ENCODE results near the gene MTRFR.
"Not testable (repeated sequence)": the region's sequence is repeated elsewhere in the genome, so short reads cannot be mapped to it uniquely, and the experiment has no call there.

The MTRFR gene

DNA sequence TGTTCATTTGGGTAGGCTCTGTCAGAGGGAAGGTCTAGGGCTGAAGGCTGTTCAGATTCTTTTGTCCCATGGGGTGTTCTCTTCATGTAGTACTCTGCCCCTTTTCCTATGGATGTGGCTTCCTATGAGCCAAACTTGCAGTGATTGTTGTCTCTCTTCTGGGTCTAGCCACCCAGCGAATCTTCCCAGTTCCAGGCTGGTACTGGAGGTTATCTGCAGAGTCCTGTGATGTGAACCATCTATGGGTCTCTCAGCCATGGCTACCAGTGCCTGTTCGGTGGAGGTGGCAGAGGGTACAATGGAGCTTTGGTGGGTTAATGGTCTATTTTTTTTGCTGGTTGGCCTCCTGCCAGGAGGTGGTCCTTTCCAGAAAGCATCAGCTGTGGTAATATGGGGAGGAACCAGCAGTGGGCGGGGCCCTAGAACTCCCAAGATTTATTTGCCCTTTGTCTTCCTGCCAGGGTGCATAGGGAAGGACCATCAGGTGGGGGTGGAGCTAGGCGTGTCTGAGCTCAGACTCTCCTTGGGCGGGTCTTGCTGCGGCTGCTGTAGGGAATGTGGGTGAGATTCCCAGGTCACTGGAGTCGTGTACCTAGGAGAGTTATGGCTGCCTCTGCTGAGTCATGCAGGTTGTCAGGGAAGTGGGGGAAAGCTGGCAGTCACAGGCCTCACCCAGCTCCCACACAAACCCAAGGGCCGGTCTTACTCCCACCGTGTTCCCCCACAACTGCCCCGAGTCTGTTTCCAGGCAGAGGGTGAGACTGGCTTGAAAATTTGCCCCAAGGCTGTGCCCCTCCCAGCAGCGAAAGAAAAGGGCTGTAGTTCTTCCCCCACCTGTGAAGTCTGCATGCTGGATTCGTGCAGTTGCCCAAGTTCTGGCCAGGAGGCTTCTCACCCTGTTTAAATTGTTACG lies 17.5 kb downstream of the MTRFR start:
- DNase-seq, result no peak

DNA sequence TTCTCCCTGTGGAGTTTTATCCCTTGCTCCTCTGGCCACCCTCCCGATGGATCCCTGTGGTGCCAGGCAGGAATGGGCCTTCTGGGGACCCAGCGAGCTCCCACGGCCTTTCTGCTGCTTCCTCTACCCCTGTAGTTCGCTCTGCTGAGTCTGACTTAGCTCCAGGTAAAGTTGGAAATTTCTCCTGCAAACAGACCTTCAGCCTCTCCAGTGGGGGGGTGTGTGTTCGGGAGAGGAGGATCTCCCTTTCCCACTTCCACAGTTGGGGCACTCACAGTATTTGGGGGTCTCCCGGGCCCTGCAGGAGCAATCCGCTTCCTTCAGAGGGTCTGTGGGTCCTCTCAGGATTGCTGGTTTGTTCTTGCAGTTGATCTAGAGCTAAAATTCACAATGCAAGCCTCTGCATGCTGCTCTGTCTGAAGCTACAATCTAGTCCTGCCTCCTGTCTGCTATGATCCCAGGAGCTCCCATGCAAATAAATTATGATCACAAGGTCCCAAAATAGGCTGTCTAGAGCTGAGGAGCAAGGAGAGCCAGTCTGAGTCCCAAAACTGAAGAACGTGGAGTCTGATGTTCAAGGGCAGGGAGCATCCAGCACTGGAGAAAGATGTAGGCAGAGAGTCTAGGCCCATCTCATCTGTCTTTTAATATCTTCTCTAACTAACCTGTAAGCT lies 18.3 kb downstream of the MTRFR start:
- no peak for DNase-seq

DNA sequence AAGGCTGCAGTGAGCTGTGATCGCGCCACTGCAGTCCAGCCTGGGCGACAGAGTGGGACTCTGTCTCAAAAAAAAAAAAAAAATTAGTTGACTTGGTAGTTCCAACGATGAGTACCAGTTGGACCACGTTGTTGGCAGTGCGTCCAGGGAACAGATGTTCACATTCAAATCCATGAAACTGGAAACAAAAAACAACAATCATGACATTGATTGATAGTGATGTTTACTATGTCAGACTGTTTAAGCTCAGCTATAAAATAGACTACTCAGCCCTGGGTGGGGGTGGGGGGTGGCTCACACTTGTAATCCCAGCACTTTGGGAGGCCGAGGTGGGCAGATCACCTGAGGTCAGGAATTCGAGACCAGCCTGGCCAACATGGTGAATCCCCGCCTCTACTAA lies 19.1 kb downstream of the MTRFR start:
- not testable (repeated sequence) for DNase-seq

DNA sequence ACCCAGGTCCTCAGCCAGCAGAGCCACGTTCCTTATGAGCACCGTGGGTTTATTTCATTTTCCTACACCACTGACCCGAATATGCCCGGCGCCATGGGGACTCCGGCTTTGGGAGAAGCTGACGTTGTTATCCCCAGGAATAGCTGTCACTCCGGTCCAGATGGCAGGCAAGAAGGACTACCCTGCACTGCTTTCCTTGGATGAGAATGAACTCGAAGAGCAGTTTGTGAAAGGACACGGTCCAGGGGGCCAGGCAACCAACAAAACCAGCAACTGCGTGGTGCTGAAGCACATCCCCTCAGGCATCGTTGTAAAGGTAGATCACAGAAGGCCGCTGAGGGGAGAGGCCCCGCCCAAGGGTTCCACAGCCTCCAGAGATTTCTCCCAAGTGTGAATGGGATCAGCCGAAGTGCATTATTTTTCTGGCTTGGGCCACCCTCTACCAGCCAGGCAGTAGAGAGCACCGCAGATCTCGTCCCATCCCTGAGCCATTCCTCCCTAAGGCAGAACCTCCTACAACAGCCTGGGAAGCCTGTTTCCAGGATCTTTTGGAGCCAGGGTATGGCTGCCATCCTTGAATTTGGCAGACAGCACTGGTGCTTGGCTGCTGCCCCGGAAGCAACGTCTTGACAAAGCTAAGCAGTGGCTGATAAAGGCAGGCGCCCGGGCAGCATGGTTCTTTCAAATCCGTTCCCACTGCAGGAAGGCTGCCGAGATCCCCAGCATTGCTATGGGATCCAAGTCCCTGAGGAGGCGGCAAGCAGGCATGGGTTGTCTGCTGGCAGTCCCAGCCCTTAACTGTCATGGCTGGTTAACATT lies 20.6 kb downstream of the MTRFR start:
- no peak for DNase-seq

DNA sequence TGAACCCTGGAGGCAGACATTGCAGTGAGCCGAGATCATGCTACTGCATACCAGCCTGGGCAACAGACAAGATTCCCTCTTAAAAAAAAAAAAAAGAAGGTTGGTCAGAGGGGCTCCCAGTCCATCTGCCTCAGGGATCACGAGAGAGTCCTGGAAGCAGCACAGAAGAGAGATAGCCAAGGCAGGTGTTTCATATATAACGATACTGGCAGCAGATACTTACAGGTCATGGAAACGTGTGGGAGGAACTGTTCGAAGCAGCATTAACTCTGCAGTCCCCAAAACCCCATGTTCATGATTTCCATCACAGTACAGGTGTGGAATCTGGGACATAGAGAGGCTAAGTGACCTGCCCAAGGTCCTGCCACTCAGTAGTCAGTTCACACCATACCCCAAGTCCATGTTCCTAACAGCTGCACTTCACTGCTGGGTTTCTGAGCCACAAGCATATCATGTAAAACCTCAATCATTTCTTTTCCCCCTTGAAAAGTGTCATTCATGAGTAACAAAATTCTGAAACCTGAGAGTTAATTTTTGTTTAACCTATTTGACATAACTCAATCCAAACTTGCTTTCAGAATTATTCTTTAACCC lies 21.7 kb downstream of the MTRFR start:
- no peak for DNase-seq

DNA sequence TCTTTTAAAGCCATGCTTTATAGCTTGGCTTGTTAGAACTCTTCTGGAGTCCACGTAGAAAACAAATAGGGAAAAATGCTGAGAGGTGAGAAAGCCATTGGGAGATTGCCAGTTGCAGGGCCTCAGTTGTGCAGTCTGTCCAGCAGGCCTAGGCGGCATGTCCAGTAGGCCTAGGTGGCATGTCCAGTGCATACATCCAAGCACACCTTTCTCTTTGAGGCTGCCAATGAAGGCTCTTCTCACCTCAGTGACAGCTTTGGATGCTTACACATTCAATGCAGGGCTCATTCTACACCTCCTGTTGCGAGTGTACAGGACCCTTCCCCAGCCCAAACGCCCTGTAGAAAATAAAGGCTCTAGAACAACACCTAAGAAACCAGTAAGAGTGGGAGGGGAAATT lies 25.4 kb downstream of the MTRFR start:
- no peak for DNase-seq

DNA sequence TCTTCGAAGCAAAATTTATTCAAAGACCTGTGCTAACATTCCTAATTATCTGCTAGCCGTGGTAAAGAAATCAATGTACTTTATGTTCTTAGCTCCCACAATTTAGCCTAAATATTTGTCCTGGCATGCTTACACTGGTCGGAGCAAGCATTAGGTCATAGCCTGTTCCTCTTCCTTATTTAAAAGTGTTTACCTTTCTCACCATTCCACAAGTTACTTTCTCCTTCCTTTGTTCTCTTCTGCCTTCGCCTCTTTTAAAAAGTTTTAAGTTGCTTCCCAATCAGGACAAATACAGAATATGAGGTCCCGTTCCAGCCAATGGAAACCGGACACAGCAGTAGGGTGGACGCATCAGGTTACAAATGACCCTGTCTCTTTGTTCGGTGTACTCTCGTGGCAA lies 26.8 kb downstream of the MTRFR start:
- no peak for DNase-seq

DNA sequence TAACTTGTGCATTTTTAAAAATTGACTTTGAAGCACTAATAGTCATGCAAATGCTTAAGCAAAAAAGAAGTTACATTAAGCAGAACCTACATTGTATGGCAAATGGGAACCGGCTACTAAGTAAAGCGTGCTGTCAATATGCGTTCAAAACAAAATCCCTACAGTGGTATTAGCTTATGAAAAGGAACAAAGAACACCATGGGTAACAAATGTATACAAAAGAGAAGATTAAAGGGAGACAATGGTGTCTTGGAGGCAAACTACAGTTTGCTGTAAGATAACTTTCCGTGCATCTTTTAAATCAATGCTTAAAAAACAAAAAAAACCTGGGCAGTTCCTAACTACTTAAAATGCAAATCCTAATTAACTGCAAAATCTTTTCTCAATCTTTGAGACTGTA lies 28.0 kb downstream of the MTRFR start:
- DNase-seq, result no peak

DNA sequence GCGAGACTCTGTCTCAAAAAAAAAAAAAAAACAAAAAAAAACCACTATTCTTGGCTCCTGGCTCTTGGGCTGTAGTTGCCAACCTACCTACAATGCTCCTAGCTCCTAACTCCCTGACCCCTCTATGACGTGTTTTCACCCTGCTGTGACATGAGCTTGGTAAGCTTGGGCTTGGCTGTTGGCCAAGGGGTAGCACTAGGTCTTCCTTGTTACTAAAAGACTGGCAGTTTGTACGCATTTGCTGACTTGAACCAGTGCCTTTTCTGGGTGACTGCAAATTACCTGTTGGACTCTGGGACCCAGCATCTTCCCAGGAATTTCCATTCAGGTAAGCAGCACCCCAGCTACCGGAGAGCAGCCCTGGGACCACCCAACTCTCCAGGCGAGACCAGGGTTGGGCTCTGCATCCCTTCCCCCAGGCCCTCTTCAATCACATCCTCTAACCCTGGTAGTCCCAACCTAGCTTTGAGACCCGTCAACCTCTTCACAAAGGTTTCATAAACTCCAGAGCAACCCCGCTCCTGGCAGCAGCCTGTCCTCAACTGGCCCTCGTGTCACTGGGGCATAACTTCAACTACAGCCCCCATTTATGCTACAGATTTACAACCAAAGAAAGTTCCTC lies 30.1 kb downstream of the MTRFR start:
- DNase-seq, result no peak

DNA sequence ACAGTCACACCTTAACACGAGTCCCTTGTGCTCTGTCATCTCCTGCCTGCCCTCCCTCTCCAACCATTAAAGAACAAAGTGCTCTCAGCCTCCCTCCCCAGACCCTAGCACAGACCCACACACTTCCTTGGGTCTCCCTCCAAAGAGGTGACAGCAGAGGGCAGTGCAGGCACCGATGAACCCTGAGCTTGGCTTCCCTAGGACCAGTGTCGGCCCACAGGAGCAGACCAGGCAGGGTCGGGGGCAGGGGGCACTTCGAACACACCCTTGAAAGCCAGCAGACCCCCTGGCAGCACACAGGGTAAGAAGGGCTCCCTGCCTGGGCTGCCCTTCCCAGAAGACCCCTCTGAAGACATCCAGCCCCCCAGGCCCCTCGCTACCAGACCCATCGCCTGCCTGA lies 31.4 kb downstream of the MTRFR start:
- no peak for DNase-seq

DNA sequence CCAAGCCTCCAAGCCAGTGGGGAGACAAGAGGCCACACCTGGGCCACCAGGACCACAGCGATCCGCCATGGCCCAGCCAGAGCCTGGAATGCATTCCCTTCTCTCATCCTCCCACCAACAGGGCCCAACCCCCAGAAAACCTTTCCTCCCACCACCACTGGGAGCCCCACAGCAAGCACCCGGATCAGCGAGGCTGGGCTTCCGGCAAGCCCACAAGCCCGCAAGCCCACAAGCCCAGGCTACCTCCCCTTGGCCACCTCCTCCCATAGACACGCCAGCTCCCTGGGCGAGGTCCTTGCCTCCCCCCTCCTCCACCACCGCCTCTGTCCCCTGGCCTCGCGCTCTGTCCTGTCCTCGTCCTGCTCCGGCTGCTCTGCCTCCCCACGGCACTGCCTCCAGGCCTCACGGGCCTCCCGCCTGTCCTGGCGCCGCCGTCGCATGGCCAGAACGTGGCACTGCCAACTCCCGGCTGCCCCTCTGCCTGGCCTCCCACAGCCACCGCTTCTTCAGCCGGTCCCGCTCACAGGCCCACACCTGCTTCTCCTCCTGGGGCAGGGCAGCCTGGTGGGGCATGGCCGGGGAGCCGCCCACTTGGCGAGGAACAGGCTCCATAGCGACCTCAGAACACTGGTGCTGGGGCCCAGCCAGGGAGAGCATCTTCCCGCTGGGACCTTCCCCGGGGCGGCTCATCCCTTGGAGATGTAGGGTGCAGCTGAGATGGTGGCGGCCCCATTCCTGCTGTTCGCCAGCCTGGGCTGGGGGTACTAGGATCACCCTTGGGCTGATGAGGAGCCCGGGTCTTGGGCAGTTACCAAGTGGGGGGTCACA lies 32.8 kb downstream of the MTRFR start:
- no peak for DNase-seq

DNA sequence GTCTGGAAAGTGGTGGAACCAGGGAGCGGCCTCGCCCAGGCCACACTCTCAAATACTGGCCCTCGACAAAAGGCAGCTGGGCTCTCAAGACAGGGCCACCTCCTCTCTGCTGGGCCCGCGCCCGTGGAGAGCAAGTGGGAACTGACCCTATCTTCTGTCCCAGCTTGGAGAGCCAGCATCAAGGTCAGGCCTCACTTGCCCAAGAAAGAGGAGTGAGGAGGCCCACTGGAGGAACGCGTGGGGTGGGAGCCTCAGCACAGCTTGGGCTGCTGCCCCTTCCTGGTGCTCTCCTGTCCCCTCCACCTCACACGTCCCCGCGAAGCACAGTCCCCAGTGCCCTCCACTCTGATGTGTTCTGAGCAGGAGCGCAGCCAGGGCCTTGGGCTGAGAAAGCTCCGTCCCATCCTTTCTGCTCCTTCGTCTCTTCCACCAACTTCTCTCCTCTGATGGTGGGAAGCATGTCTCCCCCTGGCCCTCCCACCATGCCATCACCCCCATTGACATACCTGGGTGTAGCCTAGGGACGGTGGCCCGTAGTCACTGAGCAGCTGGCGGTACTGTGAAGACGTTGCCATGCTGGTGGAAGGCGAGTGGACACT lies 33.5 kb downstream of the MTRFR start:
- DNase-seq, result no peak

DNA sequence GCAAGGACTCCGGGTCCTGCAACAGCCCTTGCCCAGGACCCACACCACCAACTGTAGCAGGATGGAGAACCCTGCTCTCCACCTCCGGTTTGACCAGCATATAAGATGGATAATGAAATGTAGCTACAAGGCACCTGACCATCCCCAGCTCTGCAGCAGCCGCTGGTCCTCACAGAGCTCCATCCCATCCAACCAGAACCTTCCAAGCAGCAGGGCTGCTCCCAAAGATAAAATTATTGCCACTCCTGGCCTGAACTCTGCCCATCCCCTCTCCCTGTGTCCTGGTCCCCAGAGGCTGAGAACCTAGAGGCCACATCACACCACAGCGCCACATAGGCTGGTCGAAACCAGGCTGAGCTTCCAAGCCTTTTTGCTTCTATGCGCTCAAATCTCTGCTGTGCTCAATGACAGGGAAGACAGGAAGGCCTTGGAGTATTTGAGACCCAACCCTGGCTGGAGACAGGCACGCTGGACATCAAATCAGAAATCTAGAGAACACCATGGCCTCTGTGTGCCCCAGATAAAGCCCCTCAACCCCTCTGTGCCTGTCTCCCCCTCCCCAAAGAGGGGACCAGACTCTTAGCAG lies 34.2 kb downstream of the MTRFR start:
- DNase-seq, result no peak

DNA sequence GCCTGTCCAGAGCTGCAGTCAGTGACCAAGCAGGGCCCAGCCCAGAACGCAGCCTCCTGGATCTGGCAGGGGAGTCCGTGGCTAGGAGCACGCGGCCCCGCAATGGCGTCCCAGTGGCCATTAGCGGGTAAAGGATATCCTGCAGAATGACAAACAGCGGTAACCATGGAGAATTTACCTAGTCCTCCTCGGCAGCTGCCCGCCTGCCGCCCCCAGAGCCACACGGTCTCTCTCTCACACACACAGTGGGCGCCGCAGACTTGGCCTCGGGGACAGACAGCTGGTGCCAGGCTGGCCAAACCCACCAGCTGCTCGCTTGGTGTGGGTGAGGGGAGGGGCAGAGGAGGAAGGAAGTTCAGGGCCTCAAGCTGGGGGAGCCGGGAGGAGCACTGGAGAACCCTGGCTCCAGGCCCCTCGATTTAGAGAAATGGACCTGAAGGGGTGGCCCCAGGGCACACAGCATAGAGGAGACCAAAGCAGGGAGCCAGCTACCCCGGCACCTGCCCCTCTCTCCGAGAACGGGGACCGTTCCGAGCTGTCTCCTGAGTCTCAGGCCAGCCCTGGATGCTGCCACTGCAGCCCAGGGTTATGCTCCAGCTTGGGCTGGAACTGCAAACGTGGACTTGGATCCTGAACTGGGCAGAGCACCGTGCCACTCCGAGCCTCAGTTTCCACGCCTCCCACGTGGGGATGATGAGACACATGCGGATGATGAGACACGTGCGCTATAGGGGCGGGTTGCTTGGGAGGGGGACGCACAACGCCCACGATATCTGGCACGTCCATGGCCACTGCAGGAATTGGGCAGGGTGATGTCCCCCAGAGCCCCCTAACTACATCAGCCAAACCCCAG lies 35.0 kb downstream of the MTRFR start:
- DNase-seq, result no peak

DNA sequence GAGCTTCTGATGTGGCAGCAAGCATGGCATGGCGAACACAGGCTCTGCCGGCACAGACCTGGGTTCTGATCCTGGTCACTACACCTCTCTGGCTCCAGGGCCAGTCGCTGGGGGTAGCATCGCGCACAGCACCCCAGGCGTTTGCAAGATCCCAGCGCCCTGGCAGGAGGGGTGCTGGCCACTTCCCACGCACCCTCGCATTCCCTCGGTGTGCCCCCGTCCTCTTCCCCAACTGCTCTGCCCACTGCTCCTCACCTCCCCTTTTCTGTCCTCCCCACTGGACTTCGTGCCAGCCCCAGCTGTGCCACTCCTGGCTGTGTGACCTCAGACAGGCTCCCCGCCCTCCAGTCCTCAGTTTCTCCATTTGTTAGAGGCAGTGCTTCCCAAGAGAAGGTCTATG lies 35.6 kb downstream of the MTRFR start:
- no peak for DNase-seq

DNA sequence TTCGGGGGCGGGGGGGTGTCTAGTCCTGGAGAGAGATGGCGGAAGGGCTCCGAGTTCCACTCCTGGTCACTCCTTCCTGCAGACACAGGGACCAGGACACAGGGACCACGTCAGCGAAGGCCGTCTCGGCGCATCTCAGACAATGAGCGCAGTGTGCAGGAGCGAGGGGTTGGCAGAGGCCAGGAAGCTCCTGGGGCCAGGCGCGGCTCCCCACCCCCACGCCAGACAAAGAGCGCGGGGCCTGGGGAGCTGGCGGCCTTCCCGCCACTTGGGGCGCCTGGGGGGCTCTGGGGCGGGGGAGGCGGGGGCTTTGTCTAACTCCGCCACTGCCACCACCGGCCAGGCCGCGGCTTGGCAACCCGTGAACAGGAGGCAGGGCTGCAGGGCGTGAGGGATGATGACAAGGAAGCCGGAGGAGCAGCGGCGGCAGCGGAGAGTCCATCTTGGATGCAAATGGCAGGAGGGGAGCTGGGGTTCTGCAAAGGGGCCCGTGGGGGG lies 36.2 kb downstream of the MTRFR start:
- DNase-seq, result no peak

DNA sequence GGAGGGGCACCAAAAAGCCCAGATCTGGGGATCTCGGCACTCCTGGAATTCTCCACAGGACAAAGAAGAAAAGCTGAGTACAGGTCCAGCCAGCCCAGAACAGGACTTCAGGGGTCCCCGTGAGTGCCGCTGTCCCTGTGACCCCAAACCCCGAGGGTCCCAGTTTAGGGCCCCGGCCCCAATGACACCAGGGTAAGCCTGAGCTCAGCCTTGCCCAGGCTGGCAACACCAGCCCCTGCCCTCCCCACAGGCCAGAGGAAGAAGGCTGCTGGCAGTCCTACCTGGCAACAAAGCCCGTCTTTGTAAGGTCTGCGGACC lies 36.6 kb downstream of the MTRFR start:
- DNase-seq, result no peak

DNA sequence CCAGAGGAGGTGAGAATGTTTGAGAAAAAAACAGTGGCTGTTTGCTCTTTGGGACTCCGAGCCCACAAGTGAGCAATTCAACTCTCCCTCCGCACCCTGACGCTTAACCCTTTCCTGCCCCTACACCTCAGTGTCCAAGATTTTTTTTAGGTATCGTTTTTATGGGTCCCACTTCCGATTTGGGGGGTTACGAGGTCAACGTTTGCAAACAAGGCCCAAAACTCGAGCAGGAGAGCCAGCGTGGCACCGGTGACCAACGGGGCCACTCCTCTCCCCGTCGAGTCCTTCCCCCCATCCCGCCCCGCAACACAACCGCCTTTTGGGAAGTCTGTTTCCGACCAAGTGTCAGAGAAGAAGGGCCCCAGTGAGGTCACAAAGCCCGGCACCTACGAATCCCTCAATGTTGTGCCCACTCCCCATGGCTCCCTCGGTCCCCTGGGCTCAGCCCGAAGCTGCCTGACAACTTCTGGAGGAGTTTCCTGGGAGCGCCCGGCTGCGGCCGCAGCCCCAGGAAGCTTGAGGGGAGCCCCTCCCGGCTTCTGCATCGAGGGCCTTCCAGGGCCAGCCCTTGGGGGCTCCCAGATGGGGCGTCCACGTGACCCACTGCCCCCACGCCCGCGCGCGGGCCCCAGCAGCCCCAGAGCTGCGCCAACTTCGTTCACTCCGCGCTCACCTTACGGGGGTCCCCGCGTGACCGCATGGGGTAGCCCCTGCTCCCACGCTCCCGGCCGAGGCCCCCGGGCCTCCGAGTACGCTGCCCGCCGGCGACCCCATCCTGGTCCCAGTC lies 37.2 kb downstream of the MTRFR start:
- DNase-seq, result no peak

Measured in CD4-positive, alpha-beta T cell treated with Interleukin-4 for 4 hours (primary cell).